HG03378 (cell line): ENCODE data around the gene GSDMA.

Experiments used
- ATAC-seq: cut with Tn5 transposase; IDR thresholded peaks from one replicate; pipeline ENCODE4 v1.9.1; 2021; ENCODE audit warnings: mild to moderate bottlenecking, moderate library complexity; ENCODE audit not compliant: unreplicated experiment

Gene GSDMA

GRCh38 chr17:39960524-39961041, 2.2 kb upstream of the GSDMA start:
- no peak for ATAC-seq

- ATAC-seq: no peak
Observed at GRCh38 chr17:39963829-39964228, 1.0 kb downstream of the GSDMA start.

GRCh38 chr17:39965017-39965699, 2.4 kb downstream of the GSDMA start:
- no peak for ATAC-seq

DNA sequence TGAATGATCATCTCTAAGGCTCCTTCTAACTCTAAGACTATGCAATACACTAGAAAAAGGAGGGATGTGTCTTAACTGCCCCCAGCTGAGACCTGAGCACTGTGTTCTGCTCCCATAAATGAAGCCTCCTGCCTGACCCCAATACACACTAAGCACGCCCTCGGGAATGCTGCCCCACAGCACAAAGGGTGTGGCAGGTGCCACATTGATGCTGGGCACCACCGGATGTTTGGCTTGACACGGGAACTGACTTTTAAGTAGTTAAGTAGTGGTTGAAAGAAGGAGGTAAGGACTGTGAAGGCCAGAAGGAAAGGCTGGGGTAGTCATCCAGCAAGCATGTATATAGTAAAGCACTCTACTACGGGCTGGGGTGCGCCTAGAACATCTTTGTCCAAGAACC, 4.0 kb downstream of the GSDMA start:
- ATAC-seq: no peak

DNA sequence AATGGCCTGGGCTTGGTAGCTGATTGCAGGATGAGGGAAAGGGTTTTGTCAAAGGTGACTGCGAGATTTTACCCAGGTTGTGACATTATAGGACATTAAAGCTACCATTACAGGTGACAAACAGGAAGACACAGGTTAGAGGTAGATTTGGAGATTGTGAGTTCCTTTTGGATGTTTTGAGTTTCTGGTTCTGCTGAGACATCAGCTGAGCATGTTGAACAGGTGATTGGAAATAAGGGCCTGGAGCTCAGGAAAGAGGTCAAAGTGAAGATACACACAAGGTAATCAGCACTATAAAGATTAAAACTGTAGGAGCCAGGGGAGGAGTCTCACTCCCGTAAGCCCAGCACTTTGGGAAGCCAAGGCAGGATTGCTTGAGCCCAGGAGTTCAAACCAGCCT, 6.0 kb downstream of the GSDMA start:
- no peak for ATAC-seq

DNA sequence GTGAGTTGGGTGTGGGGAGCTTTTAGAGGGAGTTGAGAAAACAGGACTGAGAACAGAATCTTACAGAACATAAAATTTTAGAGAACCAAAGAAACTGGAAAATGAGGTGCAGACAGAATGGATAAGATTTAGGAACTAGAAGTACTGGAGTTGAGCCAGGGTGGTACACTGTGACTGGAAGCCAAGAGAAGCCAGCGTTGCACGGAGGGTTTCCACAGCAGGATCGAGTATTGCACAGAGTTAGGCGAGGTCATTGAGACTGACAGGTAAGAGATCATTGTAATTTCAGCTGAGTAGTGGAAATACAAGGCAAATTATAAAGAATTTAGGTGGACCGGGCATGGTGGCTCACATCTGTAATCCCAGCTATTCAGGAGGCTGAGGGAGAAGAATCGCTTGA, 6.6 kb downstream of the GSDMA start:
- no peak for ATAC-seq

DNA sequence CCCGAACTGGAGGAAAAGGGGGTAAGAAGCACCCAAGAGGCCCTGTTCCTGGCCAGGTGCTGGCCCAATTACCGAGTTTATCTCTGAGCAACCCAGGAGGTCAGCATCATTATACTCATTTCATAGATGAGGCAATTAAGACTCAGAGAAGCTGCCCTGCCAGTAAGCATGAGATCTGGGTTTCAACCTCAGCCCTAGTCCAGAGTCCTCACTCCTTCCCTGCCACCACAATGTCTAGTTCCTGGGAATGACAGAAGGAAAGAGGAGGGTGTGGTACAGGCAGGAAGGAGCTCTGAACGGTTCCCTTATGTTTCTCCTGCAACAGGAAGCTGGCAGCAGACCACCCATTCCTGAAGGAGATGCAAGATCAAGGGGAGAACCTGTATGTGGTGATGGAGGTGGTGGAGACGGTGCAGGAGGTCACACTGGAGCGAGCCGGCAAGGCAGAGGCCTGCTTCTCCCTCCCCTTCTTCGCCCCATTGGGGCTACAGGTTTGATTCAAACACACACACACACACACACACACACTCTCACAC, 7.4 kb downstream of the GSDMA start:
- no peak for ATAC-seq

- no peak for ATAC-seq
Observed at GRCh38 chr17:39971076-39971603, 8.3 kb downstream of the GSDMA start.

- ATAC-seq: no peak
Observed at GRCh38 chr17:39972271-39972670, 9.5 kb downstream of the GSDMA start.

DNA sequence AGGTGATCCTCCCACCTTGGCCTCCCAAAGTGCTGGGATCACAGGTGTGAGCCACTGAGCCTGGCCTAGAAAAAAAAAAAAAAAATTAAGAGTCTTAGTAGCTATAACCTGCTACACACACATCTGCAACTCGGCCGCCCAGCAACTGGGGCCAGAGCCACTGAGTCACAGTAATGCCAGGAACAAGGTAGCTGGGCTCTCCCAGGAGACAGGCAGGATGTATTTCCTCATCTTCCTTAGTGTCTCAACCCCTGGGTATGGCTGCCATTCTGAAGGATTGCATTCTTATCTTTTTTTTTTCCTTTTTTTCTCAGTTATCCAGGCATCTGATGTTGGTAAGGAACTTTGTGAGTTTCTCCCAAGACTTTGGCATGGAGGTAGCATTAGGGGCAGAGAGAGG, 10.7 kb downstream of the GSDMA start:
- ATAC-seq: no peak

DNA sequence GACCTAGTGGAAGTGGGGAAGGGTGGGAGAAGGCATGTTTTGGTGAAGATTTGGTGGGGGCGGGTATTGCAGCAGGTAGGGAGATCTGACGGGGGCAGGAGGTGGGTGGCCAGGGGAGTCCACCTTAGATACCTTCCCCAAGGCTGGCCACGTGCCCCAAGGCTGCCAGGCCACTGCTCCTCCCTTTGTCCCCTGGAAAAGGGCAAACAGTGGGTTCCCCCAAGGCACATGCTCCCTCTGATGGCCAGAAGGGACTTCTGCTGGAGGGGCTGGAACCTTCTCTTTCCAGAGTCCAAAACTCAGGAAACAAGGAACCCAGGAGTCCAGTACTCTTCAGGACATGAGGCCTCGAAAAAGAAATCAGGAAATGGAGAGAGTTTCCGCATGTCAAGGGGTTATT, 11.6 kb downstream of the GSDMA start:
- no peak for ATAC-seq

DNA sequence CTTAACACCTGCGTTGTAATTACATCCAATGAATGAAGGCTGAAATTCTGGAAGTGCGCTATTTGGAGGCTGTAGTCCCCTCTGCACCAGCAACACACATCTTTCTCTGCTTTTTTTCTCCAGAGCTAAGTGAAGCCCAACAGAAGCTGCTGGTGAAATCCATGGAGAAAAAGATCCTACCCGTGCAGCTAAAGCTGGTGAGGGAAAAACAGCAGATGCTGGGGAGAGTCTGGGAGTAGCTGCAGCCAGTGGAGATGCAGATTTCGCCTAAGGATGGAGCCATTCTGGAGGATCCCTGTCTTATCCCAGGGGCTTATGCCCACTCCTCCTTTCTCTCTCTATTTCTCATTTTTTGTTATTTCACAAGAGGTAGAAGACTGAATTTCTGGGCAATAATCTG, 13.0 kb downstream of the GSDMA start:
- ATAC-seq: no peak

DNA sequence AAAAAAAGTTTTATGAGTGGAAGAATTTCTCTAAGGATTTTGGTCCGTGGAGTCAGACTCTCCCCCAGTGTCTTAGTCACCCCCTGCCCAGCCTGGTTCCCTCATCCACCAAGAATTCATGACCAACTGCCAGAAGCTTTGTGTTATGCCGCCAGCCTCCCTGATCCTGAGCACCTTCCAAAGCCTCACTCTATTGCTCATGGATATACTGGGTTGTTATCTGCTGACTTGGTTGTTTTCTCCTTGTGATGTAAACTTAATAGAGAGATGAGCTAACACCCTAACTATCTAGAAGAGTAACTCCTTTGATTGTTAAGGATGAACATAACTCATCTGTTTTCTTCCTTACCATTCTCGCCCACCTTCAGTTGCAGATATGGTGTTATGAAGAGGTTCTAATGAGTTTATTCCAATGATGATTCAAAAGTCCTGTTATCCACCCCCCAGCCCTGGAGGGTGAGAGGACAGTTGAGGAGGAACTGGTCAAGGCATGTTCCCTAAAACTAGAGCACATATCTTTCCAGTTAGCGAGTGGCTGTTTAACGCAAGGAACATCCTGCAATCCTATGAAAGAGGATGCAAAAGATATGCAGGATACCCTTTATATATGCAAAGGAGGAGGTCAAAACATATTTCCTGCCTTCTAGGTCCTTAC, 16.3 kb downstream of the GSDMA start:
- ATAC-seq: no peak

- ATAC-seq: peak; percentile 20
Observed at GRCh38 chr17:39979893-39980350, 17.1 kb downstream of the GSDMA start.

DNA sequence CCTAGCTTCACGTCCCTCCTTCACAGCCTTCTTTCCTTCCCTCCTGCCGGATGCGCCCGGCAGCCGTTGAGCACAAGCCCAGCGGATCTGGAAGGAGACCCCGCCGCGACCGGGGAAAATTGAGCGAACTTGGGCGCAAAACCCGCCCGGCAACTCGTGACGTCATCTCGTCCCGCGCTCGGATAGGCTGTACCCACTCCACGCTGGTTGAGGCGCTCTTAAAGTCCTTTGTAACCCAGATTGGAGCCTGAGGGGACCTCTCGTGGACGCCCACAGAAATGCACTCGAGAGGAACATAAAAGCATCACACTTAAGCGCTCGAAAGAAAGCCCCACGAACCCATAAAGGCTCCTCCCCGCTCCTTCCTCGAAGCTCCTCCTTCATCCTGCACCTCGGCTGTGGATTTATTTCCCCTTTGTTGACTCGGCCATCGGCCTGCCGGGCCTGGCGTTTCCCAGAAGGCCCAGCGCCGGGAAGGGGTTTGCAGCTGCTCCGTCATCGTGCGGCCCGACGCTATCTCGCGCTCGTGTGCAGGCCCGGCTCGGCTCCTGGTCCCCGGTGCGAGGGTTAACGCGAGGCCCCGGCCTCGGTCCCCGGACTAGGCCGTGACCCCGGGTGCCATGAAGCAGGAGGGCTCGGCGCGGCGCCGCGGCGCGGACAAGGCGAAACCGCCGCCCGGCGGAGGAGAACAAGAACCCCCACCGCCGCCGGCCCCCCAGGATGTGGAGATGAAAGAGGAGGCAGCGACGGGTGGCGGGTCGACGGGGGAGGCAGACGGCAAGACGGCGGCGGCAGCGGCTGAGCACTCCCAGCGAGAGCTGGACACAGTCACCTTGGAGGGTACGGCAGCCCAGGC, 17.8 kb downstream of the GSDMA start, which contains the start of gene PSMD3:
Gene PSMD3, plus strand, starts transcription at position 457 of the 856 bp plus-strand sequence. Its CDS starts 164 bp downstream, at position 621.
- peak; percentile 92 for ATAC-seq

DNA sequence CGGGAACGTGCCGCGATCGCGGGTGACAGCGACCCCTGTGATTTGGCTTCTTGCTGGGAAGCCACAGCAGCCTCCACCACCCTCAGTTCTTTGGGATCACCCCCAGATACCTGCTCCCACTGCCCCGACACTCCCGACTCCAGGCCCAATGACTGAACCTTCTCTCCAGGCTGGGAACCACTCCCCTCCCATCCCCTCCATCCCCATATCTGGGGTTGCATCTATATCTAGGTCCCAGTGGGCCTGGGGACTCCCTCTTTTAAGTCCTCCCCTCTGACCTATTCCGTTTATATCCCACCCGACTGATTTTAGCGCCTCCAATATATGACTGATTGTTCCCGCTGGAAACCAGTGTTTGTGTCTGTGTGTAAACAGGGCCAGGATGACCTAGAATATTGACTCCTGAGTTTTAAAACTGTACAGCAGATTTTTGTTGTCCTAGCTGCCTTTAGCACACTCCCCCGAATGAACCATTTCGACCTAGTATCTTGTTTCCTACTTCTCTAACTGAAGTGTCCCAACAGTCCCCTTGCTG, 18.5 kb downstream of the GSDMA start:
- peak; percentile 3 for ATAC-seq

DNA sequence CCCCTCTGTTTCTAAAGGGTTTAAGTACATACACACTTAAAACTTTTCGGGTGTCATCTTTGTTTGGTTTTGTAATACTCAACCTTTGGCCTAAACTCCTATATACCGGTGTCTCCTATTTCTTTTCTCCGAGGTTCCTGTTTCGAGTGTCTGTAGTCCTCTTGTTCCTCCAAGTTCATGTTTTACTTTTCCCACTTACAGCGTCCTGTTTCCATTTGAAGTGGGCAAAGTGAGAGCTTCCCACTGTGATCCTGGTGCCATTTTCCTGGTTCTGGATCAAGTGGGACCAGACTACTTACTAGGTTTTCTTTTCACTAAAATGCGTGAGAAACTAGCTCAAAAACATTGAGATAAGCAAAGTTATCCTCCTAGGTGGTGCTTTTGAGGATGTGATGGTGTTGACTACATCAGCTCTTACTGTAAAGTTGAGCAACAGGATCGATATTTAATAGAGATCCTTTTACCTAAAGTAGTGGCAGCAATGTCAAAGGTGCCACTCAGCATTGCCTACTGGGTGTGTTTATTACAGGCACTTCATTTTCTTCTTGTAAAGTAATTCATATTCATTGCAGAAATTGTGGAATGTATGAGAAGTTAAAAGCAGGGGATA, 19.1 kb downstream of the GSDMA start:
- ATAC-seq: no peak

DNA sequence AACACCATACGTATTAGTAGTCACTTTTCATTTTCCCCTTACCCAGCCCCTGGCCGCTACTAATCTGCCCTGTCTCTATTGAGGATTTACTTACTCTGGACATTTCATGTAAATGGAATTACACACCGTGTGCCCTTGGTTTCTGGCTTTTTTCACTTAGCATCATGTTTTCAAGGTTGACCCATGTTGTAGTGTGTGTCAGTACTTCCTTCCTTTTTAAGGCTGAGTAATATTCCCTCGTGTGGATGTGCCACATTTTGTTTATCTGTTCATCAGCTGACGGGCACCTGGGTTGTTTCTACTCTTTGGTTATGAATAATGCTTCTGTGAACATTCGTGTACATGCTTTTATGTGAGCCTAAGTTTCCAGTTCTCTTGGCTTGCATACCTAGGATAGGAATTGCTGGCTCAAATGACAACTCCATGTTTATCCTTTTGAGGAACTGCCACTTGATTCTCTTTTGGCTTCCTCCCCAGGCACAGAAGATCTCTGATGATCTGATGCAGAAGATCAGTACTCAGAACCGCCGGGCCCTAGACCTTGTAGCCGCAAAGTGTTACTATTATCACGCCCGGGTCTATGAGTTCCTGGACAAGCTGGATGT, 25.5 kb downstream of the GSDMA start:
- no peak for ATAC-seq

GRCh38 chr17:39994448-39994847, 31.6 kb downstream of the GSDMA start:
- ATAC-seq: no peak

GRCh38 chr17:39995438-39995837, 32.6 kb downstream of the GSDMA start:
- ATAC-seq: no peak
